B cell (primary cell): ENCODE data around the gene MAIP1.

Experiments
- CTCF ChIP-seq: fragments of 200-600 bp; IDR thresholded peaks from one replicate; pipeline ENCODE4 v1.8.0; 2022; ENCODE audit warnings: antibody characterized with exemption, mild to moderate bottlenecking
- EZH2 ChIP-seq: IDR thresholded peaks from 2 replicates; pipeline ENCODE4 v1.6.1; 2012; ENCODE audit warnings: borderline replicate concordance, low read depth, mild to moderate bottlenecking, moderate library complexity, low read length; ENCODE audit not compliant: insufficient read depth, poor library complexity, severe bottlenecking

- TF ChIP-seq CTCF (no peak), EZH2 (no peak)
Measured at GRCh38 chr2:199928226-199928625, 27.2 kb upstream of the MAIP1 start.
